Omental fat pad (tissue), 4 donors: ENCODE measurements around the gene FGD3. TPM values are rescaled to one million over a fixed set of nuclear protein-coding genes. Genes with fewer than 3 reads are reported as not detected.
A peak's percentile ranks its signal among the peaks of the same experiment; 100 is the strongest.

Experiments
- ATAC-seq: fragments of 150-250 bp; one replicate; pipeline ENCODE4 v1.9.1; 2016; ENCODE audit warnings: mild to moderate bottlenecking, moderate library complexity; ENCODE audit not compliant: low FRiP score
- DNase-seq: peaks from one replicate; pipeline ENCODE4 v3.0.0-alpha.2; 2019; ENCODE audit warnings: low spot score
- total RNA-seq, 4 donors: library from RNA; depleted of rRNA; stranded (reverse); fragments of >200 nt; gene quantifications; one replicate each; pipeline ENCODE4 v1.1.0, GENCODE V29; 2016
- TF ChIP-seq, protein P1 (sequence below), 3 donors: fragments of 450-650 bp; IDR thresholded peaks; one replicate each; pipeline ENCODE4 v1.5.1; 2016 to 2017; ENCODE audit warnings: antibody characterized with exemption in 3 of 3, mild to moderate bottlenecking in 3 of 3, moderate library complexity in 2 of 3

The FGD3 gene
- total RNA-seq, 4 donors from 2014 or later = 5.4 to 26.5 (median 8.9) TPM

DNA sequence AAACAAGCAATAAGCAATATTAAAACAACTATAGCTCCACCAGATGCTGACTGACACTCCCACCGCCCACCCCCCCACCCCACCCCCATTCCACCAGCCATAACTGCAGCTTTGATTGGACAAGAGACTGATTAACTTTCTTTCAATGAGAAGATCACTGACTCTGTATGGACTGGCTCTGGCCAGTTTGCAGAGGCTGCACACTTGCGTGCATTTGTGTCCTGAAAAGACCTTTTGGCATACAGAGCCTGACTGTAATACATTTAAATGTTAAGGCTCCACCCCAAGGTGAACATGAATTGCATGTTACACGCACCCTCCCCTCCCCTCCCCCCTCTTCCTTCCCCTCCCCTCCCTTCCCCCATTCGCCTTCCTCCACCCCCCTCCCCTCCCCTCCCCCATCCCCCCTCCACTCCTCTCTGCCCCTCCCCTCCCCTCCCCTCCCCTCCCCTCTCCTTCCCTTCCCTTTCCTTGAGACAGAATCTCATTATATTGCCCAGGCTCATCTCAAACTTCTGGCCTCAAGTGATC lies 31.1 kb downstream of the FGD3 start:
- TF ChIP-seq, protein P1, sequence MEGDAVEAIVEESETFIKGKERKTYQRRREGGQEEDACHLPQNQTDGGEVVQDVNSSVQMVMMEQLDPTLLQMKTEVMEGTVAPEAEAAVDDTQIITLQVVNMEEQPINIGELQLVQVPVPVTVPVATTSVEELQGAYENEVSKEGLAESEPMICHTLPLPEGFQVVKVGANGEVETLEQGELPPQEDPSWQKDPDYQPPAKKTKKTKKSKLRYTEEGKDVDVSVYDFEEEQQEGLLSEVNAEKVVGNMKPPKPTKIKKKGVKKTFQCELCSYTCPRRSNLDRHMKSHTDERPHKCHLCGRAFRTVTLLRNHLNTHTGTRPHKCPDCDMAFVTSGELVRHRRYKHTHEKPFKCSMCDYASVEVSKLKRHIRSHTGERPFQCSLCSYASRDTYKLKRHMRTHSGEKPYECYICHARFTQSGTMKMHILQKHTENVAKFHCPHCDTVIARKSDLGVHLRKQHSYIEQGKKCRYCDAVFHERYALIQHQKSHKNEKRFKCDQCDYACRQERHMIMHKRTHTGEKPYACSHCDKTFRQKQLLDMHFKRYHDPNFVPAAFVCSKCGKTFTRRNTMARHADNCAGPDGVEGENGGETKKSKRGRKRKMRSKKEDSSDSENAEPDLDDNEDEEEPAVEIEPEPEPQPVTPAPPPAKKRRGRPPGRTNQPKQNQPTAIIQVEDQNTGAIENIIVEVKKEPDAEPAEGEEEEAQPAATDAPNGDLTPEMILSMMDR (IDR thresholded peaks at IDR 0.05) = no peak
- no peak for ATAC-seq
- no peak for DNase-seq

DNA sequence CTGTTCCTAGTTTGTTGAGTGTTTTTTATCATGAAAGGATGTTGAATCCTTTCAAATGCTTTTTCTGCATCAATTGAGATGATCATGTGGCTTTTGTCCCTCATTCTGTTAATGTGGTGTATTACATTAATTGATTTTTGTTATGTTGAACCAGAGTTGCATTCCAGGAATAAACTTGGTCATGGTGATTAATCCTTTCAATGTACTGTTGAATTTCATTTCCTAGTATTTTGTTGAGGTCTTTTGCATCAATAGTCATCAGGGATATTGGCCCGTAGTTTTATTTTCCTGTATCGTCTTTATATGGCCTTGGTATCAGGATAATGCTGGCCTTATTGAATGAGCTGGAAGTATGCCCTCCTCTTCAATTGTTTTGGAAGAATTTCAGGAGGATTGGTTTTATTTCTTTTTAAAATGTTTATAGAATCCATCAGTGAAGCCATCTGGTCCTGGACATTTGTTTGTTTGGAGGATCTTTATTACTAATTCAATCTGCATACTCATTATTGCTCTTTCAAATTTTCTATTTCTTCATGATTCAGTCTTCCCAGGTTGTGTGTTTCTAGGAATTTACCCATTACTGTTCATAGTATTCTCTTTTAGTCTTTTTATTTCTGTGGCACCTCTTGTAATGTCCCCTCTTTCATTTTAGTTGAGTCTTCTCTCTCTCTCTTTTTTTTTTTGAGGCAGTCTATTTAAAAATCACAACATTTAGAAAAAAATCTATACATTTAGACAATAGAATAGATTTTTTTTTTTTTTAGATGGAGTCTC lies 32.1 kb downstream of the FGD3 start:
- no peak for ATAC-seq
- DNase-seq = no peak
- TF ChIP-seq, protein P1 (IDR thresholded peaks at IDR 0.05) = no peak

DNA sequence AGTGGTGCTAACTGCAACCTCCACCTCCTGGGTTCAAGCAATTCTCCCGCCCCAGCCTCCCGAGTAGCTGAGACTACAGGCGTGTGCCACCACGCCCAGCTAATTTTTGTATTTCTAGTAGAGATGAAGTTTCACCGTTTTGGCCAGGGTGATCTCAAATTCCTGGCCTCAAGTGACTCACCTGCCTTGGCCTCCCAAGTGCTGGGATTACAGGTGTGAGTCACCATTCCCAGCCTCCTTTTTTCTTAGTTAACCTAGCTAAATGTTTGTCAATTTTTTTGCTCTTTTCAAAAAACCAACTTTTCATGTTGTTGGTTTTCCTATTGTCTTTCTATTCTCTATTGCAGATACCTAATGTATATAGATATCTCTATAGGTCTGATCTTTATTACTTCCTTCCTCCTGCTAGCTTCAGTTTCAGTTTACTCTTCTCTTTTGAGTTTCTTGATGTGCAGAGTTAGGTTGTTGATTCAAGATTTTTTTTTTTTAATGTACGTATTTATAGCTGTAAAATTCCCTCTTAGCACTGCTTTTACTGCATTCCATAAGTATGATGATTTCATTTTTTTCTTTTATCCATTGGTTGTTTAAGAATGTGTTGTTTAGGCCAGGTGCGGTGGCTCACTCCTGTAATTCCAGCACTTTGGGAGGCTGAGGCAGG lies 32.9 kb downstream of the FGD3 start:
- DNase-seq = no peak
- TF ChIP-seq, protein P1 (IDR thresholded peaks at IDR 0.05) = no peak
- ATAC-seq = peak; percentile 35

DNA sequence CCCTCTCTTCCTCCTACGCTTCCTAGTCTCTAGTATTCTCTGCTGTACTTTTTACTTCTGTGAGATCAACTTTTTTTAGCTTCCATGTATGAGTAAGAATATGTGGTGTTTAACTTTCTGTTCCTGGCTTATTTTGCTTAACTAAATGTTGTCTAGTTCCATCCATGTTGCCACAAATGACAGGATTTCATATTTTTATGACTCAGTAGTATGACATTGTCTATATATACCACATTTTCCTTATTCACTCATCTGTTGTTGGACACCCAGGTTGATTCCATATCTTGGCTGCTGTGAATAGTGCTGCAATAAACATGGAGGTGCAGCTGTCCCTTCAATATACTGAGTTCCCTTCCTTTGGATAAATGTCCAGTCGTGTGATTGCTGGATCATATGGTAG lies 34.8 kb downstream of the FGD3 start:
- DNase-seq = no peak
- TF ChIP-seq, protein P1 (IDR thresholded peaks at IDR 0.05) = no peak
- no peak for ATAC-seq

DNA sequence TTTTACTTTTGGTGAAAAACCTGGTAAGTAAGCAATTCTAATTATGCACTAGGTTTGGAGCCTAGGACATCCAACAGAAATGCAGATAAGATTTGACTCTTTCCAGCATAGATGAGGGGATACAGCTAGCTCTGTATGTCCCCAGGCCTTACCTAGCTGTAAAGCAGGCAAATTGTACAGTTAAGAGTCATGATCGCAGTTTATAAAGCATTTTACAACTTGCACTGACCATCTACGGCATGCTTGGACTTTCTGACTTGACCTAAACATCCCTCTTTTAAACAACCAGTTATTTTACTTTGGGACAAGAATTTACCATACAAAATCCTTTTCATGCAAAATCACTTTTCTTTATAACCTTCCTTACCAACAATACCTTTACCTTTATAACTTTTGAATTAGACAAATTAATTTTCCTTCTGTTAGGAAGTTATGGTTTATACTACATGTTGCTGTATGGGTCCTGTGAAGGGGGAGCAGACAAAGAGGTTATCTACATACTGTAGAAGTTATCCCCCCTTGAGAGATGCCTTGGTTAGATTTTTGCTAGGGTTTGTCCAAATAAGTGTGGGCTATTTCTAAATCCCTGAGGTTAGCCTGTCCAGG lies 36.8 kb downstream of the FGD3 start:
- TF ChIP-seq, protein P1 (IDR thresholded peaks at IDR 0.05) = no peak
- no peak for DNase-seq
- ATAC-seq = no peak

DNA sequence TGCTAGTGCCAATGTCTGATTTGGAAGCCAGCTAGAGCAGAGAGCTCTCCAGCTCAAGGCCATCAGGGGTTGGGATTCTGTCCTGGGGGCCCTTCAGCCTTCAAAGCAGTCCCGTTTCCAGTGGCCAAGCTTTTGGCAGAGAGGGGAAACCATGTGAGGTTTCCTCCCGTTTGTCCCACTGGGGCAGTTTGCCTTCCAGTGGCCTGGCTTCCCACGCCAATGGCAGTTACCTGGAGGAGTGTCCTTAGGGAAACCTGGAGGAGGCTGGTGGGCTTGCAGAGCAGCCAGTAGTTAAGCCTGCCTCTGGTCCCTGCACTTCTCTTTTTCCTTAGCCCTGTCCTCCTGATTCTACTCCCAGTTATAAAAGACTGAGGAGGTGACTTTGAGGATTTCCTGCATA lies 37.7 kb downstream of the FGD3 start:
- TF ChIP-seq, protein P1 (IDR thresholded peaks at IDR 0.05) = no peak
- ATAC-seq (no peak), DNase-seq (no peak)
